Left forelimb (tissue), 1 donor: ENCODE measurements around the gene ADARB2.

Source experiments
- DNase-seq: peaks from one replicate; pipeline ENCODE4 v3.0.0-alpha.2; 2018; ENCODE audit warnings: low spot score

ADARB2 gene

GRCh38 chr10:1158066-1158465 lies 579.3 kb downstream of the ADARB2 start:
- DNase-seq, result peak; percentile 22

- DNase-seq, result peak; percentile 30
Measured at GRCh38 chr10:1157615-1157933, 579.8 kb downstream of the ADARB2 start.

GRCh38 chr10:1156921-1157614 lies 580.3 kb downstream of the ADARB2 start:
- peak; percentile 49 for DNase-seq

GRCh38 chr10:1156616-1156886 lies 580.8 kb downstream of the ADARB2 start:
- peak; percentile 36 for DNase-seq

GRCh38 chr10:1155791-1156615 lies 581.3 kb downstream of the ADARB2 start:
- DNase-seq, result peak; percentile 48

GRCh38 chr10:1154531-1155295 lies 582.6 kb downstream of the ADARB2 start:
- DNase-seq, result peak; percentile 30

GRCh38 chr10:1153805-1154351 lies 583.4 kb downstream of the ADARB2 start:
- peak; percentile 40 for DNase-seq

GRCh38 chr10:1153251-1153763 lies 584.0 kb downstream of the ADARB2 start:
- DNase-seq, result no peak

GRCh38 chr10:1152386-1153250 lies 584.7 kb downstream of the ADARB2 start:
- DNase-seq, result peak; percentile 38

- peak; percentile 59 for DNase-seq
Measured at GRCh38 chr10:1151076-1152033, 586.0 kb downstream of the ADARB2 start.

GRCh38 chr10:1150638-1150955 lies 586.7 kb downstream of the ADARB2 start:
- DNase-seq, result peak; percentile 42

GRCh38 chr10:1149793-1150637 lies 587.3 kb downstream of the ADARB2 start:
- DNase-seq, result peak; percentile 30

- peak; percentile 53 for DNase-seq
Measured at GRCh38 chr10:1148855-1149605, 588.3 kb downstream of the ADARB2 start.

- peak; percentile 23 for DNase-seq
Measured at GRCh38 chr10:1147810-1148209, 589.5 kb downstream of the ADARB2 start.

- no peak for DNase-seq
Measured at GRCh38 chr10:1142596-1142995, 594.7 kb downstream of the ADARB2 start.

- no peak for DNase-seq
Measured at GRCh38 chr10:1141701-1142100, 595.6 kb downstream of the ADARB2 start.

GRCh38 chr10:1141261-1141660 lies 596.1 kb downstream of the ADARB2 start:
- DNase-seq, result peak; percentile 4

- no peak for DNase-seq
Measured at GRCh38 chr10:1138529-1138928, 598.8 kb downstream of the ADARB2 start.
